T47D (cell line): Measurements from ENCODE around the gene LIG1.

Experiments used
- DNase-seq, 2 experiments: peaks; one replicate each; pipeline versions ENCODE4 v3.0.0 to v3.0.0-alpha.2; 2011 to 2012; ENCODE audit warnings: low read depth in 1 of 2, low spot score in 1 of 2
- JUND ChIP-seq: IDR thresholded peaks from 2 replicates; pipeline ENCODE4 v1.6.1; 2012; ENCODE audit warnings: low read depth
- in situ Hi-C: cut with HindIII; loops from 2 replicates; pipeline ENCODE4 v1.10.0; 2016; ENCODE audit warnings: low sequenced_read_pairs, low pct_unique_long_range_greater_than_20kb

LIG1 gene

GRCh38 chr19:48069435-48069834, 100.7 kb downstream of the LIG1 start:
- in situ Hi-C loops = no loop called here
- no peak for TF ChIP-seq JUND
- no peak for DNase-seq
